WTC11 (cell line): ENCODE measurements around the gene GNPTG. TPM values are rescaled to one million over a fixed set of nuclear protein-coding genes. Genes with fewer than 3 reads are reported as not detected.

Experiments used
- ATAC-seq: fragments of 200-7000 bp; cut with Tn5 transposase; 2 replicates; pipeline ENCODE4 v1.10.0; 2021; ENCODE audit warnings: mild to moderate bottlenecking, moderate library complexity
- CTCF ChIA-PET: fragments of 300-600 bp; sonication (Branson Sonifier 250); formaldehyde crosslinking; loops from one replicate; lab custom pipeline; 2021; ENCODE audit warnings: antibody characterized with exemption; lab: Charles Lee
- POLR2A ChIA-PET: fragments of 350-600 bp; sonication (Branson Sonifier 250); formaldehyde crosslinking; loops from one replicate; lab custom pipeline; 2021; ENCODE audit warnings: antibody characterized with exemption; lab: Charles Lee
- DNase-seq: peaks from one replicate; pipeline ENCODE4 v3.0.0; 2021; ENCODE audit warnings: low spot score
- H3K27ac Mint-ChIP-seq: 2 replicates; pipeline ENCODE4 v1.8.0; 2021; ENCODE audit warnings: mixed read lengths
- H3K27me3 Mint-ChIP-seq: 2 replicates; pipeline ENCODE4 v1.8.0; 2021; ENCODE audit warnings: low read depth, mild to moderate bottlenecking, moderate library complexity, mixed read lengths
- H3K36me3 Mint-ChIP-seq: 2 replicates; pipeline ENCODE4 v1.8.0; 2021; ENCODE audit warnings: mixed read lengths
- H3K4me1 Mint-ChIP-seq: 2 replicates; pipeline ENCODE4 v1.8.0; 2022; ENCODE audit warnings: mixed read lengths
- H3K4me3 Mint-ChIP-seq: 2 replicates; pipeline ENCODE4 v1.8.0; 2021; ENCODE audit warnings: mild to moderate bottlenecking, moderate library complexity, mixed read lengths
- H3K9me3 Mint-ChIP-seq: 2 replicates; pipeline ENCODE4 v1.8.0; 2021; ENCODE audit warnings: mixed read lengths
- CBFB ChIP-seq: sonication (generic); formaldehyde crosslinking; IDR thresholded peaks from 2 replicates; pipeline ENCODE4 v1.8.1; 2022; ENCODE audit warnings: mild to moderate bottlenecking, low read depth, missing genetic modification reagents
- CREB1 ChIP-seq: sonication (generic); formaldehyde crosslinking; IDR thresholded peaks from 2 replicates; pipeline ENCODE4 v1.8.0; 2023; ENCODE audit warnings: mild to moderate bottlenecking, missing genetic modification reagents
- CREM ChIP-seq: sonication (generic); formaldehyde crosslinking; IDR thresholded peaks from 2 replicates; pipeline ENCODE4 v1.8.1; 2022; ENCODE audit warnings: mild to moderate bottlenecking, missing genetic modification reagents, moderate library complexity
- E2F1 ChIP-seq: sonication (generic); formaldehyde crosslinking; IDR thresholded peaks from 2 replicates; pipeline ENCODE4 v1.8.0; 2022; ENCODE audit warnings: mild to moderate bottlenecking, missing genetic modification reagents
- E2F4 ChIP-seq: sonication (generic); formaldehyde crosslinking; IDR thresholded peaks from 2 replicates; pipeline ENCODE4 v1.8.1; 2022; ENCODE audit warnings: low read depth, mild to moderate bottlenecking, moderate library complexity, missing genetic modification reagents, borderline replicate concordance
- ETV6 ChIP-seq: sonication (generic); formaldehyde crosslinking; IDR thresholded peaks from 2 replicates; pipeline ENCODE4 v1.8.1; 2022; ENCODE audit warnings: mild to moderate bottlenecking, missing genetic modification reagents
- FOXK1 ChIP-seq: sonication (generic); formaldehyde crosslinking; IDR thresholded peaks from 2 replicates; pipeline ENCODE4 v1.8.0; 2022; ENCODE audit warnings: mild to moderate bottlenecking, moderate library complexity, missing genetic modification reagents
- FOXP1 ChIP-seq: sonication (generic); formaldehyde crosslinking; IDR thresholded peaks from 2 replicates; pipeline ENCODE4 v1.8.0; 2022; ENCODE audit warnings: missing genetic modification reagents, mild to moderate bottlenecking, moderate library complexity, borderline replicate concordance
- IRF1 ChIP-seq: sonication (generic); formaldehyde crosslinking; IDR thresholded peaks from 2 replicates; pipeline ENCODE4 v1.8.0; 2023; ENCODE audit warnings: missing genetic modification reagents
- JUN ChIP-seq: sonication (generic); formaldehyde crosslinking; IDR thresholded peaks from 2 replicates; pipeline ENCODE4 v1.8.0; 2023; ENCODE audit warnings: mild to moderate bottlenecking, missing genetic modification reagents
- MAX ChIP-seq: sonication (generic); formaldehyde crosslinking; IDR thresholded peaks from 2 replicates; pipeline ENCODE4 v1.8.0; 2022; ENCODE audit warnings: mild to moderate bottlenecking, missing genetic modification reagents
- NR3C1 ChIP-seq: sonication (generic); formaldehyde crosslinking; conservative IDR thresholded peaks from 2 replicates; pipeline ENCODE4 v1.8.1; 2023; ENCODE audit warnings: low read depth, mild to moderate bottlenecking, missing genetic modification reagents
- TEAD4 ChIP-seq: sonication (generic); formaldehyde crosslinking; IDR thresholded peaks from 2 replicates; pipeline ENCODE4 v1.8.0; 2022; ENCODE audit warnings: mild to moderate bottlenecking, missing genetic modification reagents
- ZBTB43 ChIP-seq: sonication (generic); formaldehyde crosslinking; IDR thresholded peaks from 2 replicates; pipeline ENCODE4 v1.8.1; 2023; ENCODE audit warnings: mild to moderate bottlenecking, missing genetic modification reagents
- ZNF219 ChIP-seq: sonication (generic); formaldehyde crosslinking; IDR thresholded peaks from 2 replicates; pipeline ENCODE4 v1.8.0; 2023; ENCODE audit warnings: missing genetic modification reagents, mild to moderate bottlenecking, borderline replicate concordance
- ZNF281 ChIP-seq: sonication (generic); formaldehyde crosslinking; IDR thresholded peaks from 2 replicates; pipeline ENCODE4 v1.8.0; 2023; ENCODE audit warnings: mild to moderate bottlenecking, missing genetic modification reagents
- ZNF396 ChIP-seq: fragments of 250-450 bp; sonication (Bioruptor Pico); IDR thresholded peaks from 2 replicates; pipeline ENCODE4 v1.8.0; 2021; ENCODE audit warnings: mild to moderate bottlenecking, moderate library complexity, borderline replicate concordance
- ZSCAN18 ChIP-seq: fragments of 250-450 bp; sonication (Bioruptor Pico); IDR thresholded peaks from 2 replicates; pipeline ENCODE4 v2.1.2; 2022; ENCODE audit warnings: mild to moderate bottlenecking, moderate library complexity
- total RNA-seq: library from RNA; stranded (reverse); gene quantifications from 3 replicates; pipeline ENCODE4 v1.2.3, GENCODE V29; 2021

GNPTG gene
- total RNA-seq, 1 experiment from 2014 or later, result 35.9 TPM

GRCh38 chr16:1338855-1339675 lies 12.7 kb upstream of the GNPTG start:
- H3K4me3 Mint-ChIP-seq, result no peak overlapping the region
- CTCF ChIA-PET, result interaction anchor here (1.3 to 4.3 kb wide), 4 partner anchors 25 to 48 kb away, joined by 5 to 19 read pairs (median 6); no protein-coding TSS in a partner anchor
- H3K9me3 Mint-ChIP-seq, result no peaks in the 10 kb centered on the region
- peaks cover 27% of the 10 kb centered on the region for H3K27me3 Mint-ChIP-seq
- H3K4me1 Mint-ChIP-seq, result peaks cover 7% of the 10 kb centered on the region
- TF ChIP-seq IRF1 (CRISPR knock-in tag) (no peak), ZSCAN18 (CRISPR knock-in tag) (no peak), FOXP1 (no peak), TEAD4 (CRISPR knock-in tag) (no peak), CREB1 (CRISPR knock-in tag) (no peak), ZNF281 (CRISPR knock-in tag) (no peak), ZNF396 (CRISPR knock-in tag) (no peak), NR3C1 (CRISPR knock-in tag) (no peak)
- H3K27ac Mint-ChIP-seq, result no peak overlapping the region
- DNase-seq (no peak), ATAC-seq (no peak)
- POLR2A ChIA-PET, result no interaction called here
- H3K36me3 Mint-ChIP-seq, result no peaks in the 10 kb centered on the region

- no peaks in the 10 kb centered on the region for H3K36me3 Mint-ChIP-seq
- ChIA-PET CTCF (interaction anchor here (1.4 kb wide), 1 partner anchor 9 kb away, joined by 3 read pairs; no protein-coding TSS in a partner anchor), POLR2A (interaction anchor here (1.8 kb wide), 1 partner anchor 8 kb away, joined by 6 read pairs; the partner anchor contains the start of gene BAIAP3)
- peaks cover 4% of the 10 kb centered on the region for H3K4me1 Mint-ChIP-seq
- ATAC-seq, result no peak
- peaks cover 9% of the 10 kb centered on the region for H3K27me3 Mint-ChIP-seq
- TF ChIP-seq CBFB (CRISPR knock-in tag) (no peak), CREM (CRISPR knock-in tag) (no peak), ETV6 (CRISPR knock-in tag) (no peak), JUN (CRISPR knock-in tag) (no peak)
- no peak overlapping the region for H3K27ac Mint-ChIP-seq
- no peaks in the 10 kb centered on the region for H3K9me3 Mint-ChIP-seq
- DNase-seq, result no peak
- no peak overlapping the region for H3K4me3 Mint-ChIP-seq
These were observed 10.8 kb upstream of the GNPTG start for GRCh38 chr16:1340730-1341494.

GRCh38 chr16:1341495-1342420 lies 10.0 kb upstream of the GNPTG start:
- no peaks in the 10 kb centered on the region for H3K9me3 Mint-ChIP-seq
- peaks cover 4% of the 10 kb centered on the region for H3K4me1 Mint-ChIP-seq
- ChIA-PET POLR2A (interaction anchor here (1.8 kb wide), 1 partner anchor 9 kb away, joined by 6 read pairs; the partner anchor contains the start of gene BAIAP3), CTCF (interaction anchor here (1.4 to 2.1 kb wide), 6 partner anchors 9 to 41 kb away, joined by 3 to 16 read pairs (median 8); partner anchors contain the start of gene BAIAP3)
- no peak overlapping the region for H3K4me3 Mint-ChIP-seq
- H3K27me3 Mint-ChIP-seq, result peaks cover under 1% of the 10 kb centered on the region
- no peak for DNase-seq
- no peak for ATAC-seq
- no peak overlapping the region for H3K27ac Mint-ChIP-seq
- no peaks in the 10 kb centered on the region for H3K36me3 Mint-ChIP-seq
- TF ChIP-seq E2F1 (CRISPR knock-in tag) (no peak), ZNF219 (no peak), E2F4 (CRISPR knock-in tag) (no peak), ZBTB43 (CRISPR knock-in tag) (no peak), FOXK1 (CRISPR knock-in tag) (no peak), MAX (CRISPR knock-in tag) (no peak)
